Measurements from ENCODE around the gene TRIM6.

The TRIM6 gene

GRCh38 chr11:5605849-5606248 is 9.4 kb downstream of the TRIM6 start:
- H3K4me3 ChIP-seq (ENCODE audit: insufficient read length, low read depth) = no peak overlapping the region
- H3K9me3 ChIP-seq (ENCODE audit: insufficient read depth, low read length) = no peaks in the 10 kb centered on the region
- H3K4me1 ChIP-seq (ENCODE audit: insufficient read depth, insufficient read length) = peaks cover 8% of the 10 kb centered on the region
- H3K36me3 ChIP-seq (ENCODE audit: insufficient read depth, insufficient read length, low read length) = peaks cover 74% of the 10 kb centered on the region
- no peak for DNase-seq (ENCODE audit: low read depth, low spot score)
- TF ChIP-seq YY1 (IDR thresholded peaks at IDR 0.05; ENCODE audit: insufficient read depth, insufficient read length) (no peak), SUZ12 (IDR thresholded peaks at IDR 0.05; ENCODE audit: extremely low read depth, insufficient read depth, insufficient read length) (no peak), ZNF274 (IDR thresholded peaks at IDR 0.05; ENCODE audit: low read depth, low read length) (no peak)
- no peak overlapping the region for H3K9ac ChIP-seq (ENCODE audit: insufficient read length, low read depth)
- no peaks in the 10 kb centered on the region for H3K27me3 ChIP-seq (ENCODE audit: insufficient read depth, insufficient read length)

DNA sequence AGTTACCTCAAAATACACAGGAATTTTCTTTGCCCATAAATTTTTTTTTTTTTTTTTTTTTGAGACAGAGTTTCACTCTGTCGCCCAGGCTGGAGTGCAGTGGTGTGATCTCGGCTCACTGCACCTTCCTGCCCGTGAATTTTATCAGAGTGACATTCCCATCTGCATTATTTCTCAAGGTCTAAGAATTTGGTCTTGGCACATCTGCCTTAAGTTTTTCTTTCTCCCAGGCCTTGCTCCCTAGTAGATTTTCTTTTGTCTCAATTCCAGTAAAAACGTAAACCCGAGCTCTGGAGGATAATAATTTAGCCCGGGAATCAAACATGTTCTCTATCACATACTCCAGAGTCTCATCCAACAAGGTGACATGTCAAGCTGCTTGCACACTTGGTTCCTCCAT is 12.4 kb downstream of the TRIM6 start:
- no peak overlapping the region for H3K9ac ChIP-seq (ENCODE audit: insufficient read length, low read depth)
- no peaks in the 10 kb centered on the region for H3K4me1 ChIP-seq (ENCODE audit: insufficient read depth, insufficient read length)
- no peaks in the 10 kb centered on the region for H3K27me3 ChIP-seq (ENCODE audit: insufficient read depth, insufficient read length)
- no peak overlapping the region for H3K4me3 ChIP-seq (ENCODE audit: insufficient read length, low read depth)
- H3K36me3 ChIP-seq (ENCODE audit: insufficient read depth, insufficient read length, low read length) = peaks cover 88% of the 10 kb centered on the region
- DNase-seq (ENCODE audit: low read depth, low spot score) = no peak
- TF ChIP-seq YY1 (IDR thresholded peaks at IDR 0.05; ENCODE audit: insufficient read depth, insufficient read length) = no peak
- TF ChIP-seq ZNF274 (IDR thresholded peaks at IDR 0.05; ENCODE audit: low read depth, low read length) = no peak
- no peak for TF ChIP-seq SUZ12 (IDR thresholded peaks at IDR 0.05; ENCODE audit: extremely low read depth, insufficient read depth, insufficient read length)
- H3K9me3 ChIP-seq (ENCODE audit: insufficient read depth, low read length) = no peaks in the 10 kb centered on the region

DNA sequence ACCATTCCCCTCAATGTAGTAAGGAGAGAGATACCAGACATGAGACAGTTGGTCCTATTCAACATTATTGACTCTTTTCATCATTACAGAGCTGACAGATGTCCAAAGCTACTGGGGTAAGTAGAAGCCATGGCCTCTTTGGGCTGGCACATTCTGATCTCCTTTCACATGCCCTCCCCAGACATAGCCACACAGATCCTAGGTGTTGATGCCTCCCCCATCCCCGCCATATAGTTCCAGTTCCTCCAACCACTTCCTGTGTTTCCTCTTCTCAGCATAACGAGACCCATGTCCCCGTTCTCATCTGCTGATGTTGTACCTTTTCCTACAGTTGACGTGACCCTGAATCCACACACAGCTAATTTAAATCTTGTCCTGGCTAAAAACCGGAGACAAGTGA is 14.0 kb downstream of the TRIM6 start:
- TF ChIP-seq ZNF274 (IDR thresholded peaks at IDR 0.05; ENCODE audit: low read depth, low read length) (no peak), SUZ12 (IDR thresholded peaks at IDR 0.05; ENCODE audit: extremely low read depth, insufficient read depth, insufficient read length) (no peak), YY1 (IDR thresholded peaks at IDR 0.05; ENCODE audit: insufficient read depth, insufficient read length) (no peak)

DNA sequence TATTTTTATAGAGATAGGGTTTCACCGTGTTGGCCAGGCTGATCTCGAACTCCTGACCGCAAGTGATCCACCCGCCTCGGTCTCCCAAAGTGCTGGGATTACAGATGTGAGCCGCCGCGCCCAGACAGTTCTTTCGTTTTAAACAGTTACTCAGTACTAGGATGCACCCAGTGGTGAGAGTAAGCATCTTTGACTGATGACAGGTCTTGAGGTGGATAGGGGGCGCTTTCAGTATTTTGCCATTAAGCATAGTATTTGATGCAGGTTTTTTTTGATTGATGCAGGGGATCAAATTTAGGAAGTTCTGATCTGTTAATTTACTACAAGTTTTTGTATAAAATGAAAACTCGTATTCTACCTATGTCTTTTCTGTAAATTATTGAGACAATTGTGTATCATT is 15.2 kb downstream of the TRIM6 start:
- Histone ChIP-seq H3K36me3 (ENCODE audit: insufficient read depth, insufficient read length, low read length) (peaks cover 60% of the 10 kb centered on the region), H3K9me3 (ENCODE audit: insufficient read depth, low read length) (no peaks in the 10 kb centered on the region), H3K4me3 (ENCODE audit: insufficient read length, low read depth) (no peak overlapping the region), H3K9ac (ENCODE audit: insufficient read length, low read depth) (no peak overlapping the region), H3K27me3 (ENCODE audit: insufficient read depth, insufficient read length) (no peaks in the 10 kb centered on the region), H3K4me1 (ENCODE audit: insufficient read depth, insufficient read length) (no peaks in the 10 kb centered on the region)
- no peak for DNase-seq (ENCODE audit: low read depth, low spot score)
- TF ChIP-seq YY1 (IDR thresholded peaks at IDR 0.05; ENCODE audit: insufficient read depth, insufficient read length) (no peak), SUZ12 (IDR thresholded peaks at IDR 0.05; ENCODE audit: extremely low read depth, insufficient read depth, insufficient read length) (no peak), ZNF274 (IDR thresholded peaks at IDR 0.05; ENCODE audit: low read depth, low read length) (no peak)

More for the DNA sequence above, 14.0 kb downstream of the TRIM6 start:
- Histone ChIP-seq H3K9me3 (ENCODE audit: insufficient read depth, low read length) (no peaks in the 10 kb centered on the region), H3K36me3 (ENCODE audit: insufficient read depth, insufficient read length, low read length) (peaks cover 72% of the 10 kb centered on the region), H3K4me3 (ENCODE audit: insufficient read length, low read depth) (no peak overlapping the region), H3K27me3 (ENCODE audit: insufficient read depth, insufficient read length) (no peaks in the 10 kb centered on the region), H3K9ac (ENCODE audit: insufficient read length, low read depth) (no peak overlapping the region), H3K4me1 (ENCODE audit: insufficient read depth, insufficient read length) (no peaks in the 10 kb centered on the region)
- DNase-seq (ENCODE audit: low read depth, low spot score) = no peak

DNA sequence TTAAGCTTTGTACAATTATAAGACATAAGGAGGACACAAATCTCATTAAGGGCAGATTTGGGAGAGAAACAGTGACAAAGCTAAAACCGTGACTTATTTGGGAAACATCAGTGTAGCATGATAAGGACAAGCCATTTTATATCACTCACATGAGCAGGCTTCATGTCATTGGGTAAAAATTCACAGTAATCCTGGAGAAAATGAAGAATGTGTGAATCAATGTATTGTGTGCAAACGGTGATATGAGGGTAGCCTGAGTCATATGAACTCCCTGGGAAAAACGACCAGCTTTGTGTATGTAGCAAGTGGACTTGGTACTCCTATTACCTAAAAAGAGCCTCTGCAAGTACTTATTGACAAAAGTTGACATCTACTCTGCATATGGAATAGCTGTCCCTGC is 22.4 kb downstream of the TRIM6 start:
- no peaks in the 10 kb centered on the region for H3K9me3 ChIP-seq (ENCODE audit: insufficient read depth, low read length)
- H3K27me3 ChIP-seq (ENCODE audit: insufficient read depth, insufficient read length) = no peaks in the 10 kb centered on the region
- DNase-seq (ENCODE audit: low read depth, low spot score) = no peak
- H3K36me3 ChIP-seq (ENCODE audit: insufficient read depth, insufficient read length, low read length) = no peaks in the 10 kb centered on the region
- H3K4me3 ChIP-seq (ENCODE audit: insufficient read length, low read depth) = no peak overlapping the region
- TF ChIP-seq YY1 (IDR thresholded peaks at IDR 0.05; ENCODE audit: insufficient read depth, insufficient read length) = no peak
- no peak for TF ChIP-seq SUZ12 (IDR thresholded peaks at IDR 0.05; ENCODE audit: extremely low read depth, insufficient read depth, insufficient read length)
- TF ChIP-seq ZNF274 (IDR thresholded peaks at IDR 0.05; ENCODE audit: low read depth, low read length) = no peak
- H3K9ac ChIP-seq (ENCODE audit: insufficient read length, low read depth) = no peak overlapping the region
- no peaks in the 10 kb centered on the region for H3K4me1 ChIP-seq (ENCODE audit: insufficient read depth, insufficient read length)

GRCh38 chr11:5620651-5621521 is 24.4 kb downstream of the TRIM6 start:
- Histone ChIP-seq H3K4me1 (ENCODE audit: insufficient read depth, insufficient read length) (no peaks in the 10 kb centered on the region), H3K4me3 (ENCODE audit: insufficient read length, low read depth) (no peak overlapping the region), H3K9ac (ENCODE audit: insufficient read length, low read depth) (no peak overlapping the region)

DNA sequence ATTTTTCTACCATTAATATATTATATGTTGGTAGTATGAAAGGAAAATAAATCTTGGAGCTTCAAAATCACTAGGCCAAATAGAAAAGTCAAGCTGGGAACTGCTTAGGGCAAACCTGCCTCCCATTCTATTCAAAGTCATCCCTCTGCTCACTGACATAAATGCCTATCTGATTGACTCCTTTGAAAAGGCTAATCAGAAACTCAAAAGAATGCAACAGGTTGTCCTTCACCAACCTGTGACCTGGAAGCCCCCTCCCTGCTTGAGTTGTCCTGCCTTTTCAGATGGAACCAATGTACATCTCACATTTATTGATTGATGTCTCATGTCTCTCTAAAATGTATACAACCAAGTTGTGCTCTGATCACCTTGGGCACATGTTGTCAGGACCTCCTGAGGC is 25.1 kb downstream of the TRIM6 start:
- no peaks in the 10 kb centered on the region for H3K9me3 ChIP-seq (ENCODE audit: insufficient read depth, low read length)
- TF ChIP-seq YY1 (IDR thresholded peaks at IDR 0.05; ENCODE audit: insufficient read depth, insufficient read length) = no peak
- no peak for TF ChIP-seq SUZ12 (IDR thresholded peaks at IDR 0.05; ENCODE audit: extremely low read depth, insufficient read depth, insufficient read length)
- no peak for TF ChIP-seq ZNF274 (IDR thresholded peaks at IDR 0.05; ENCODE audit: low read depth, low read length)
- H3K36me3 ChIP-seq (ENCODE audit: insufficient read depth, insufficient read length, low read length) = no peaks in the 10 kb centered on the region
- H3K9ac ChIP-seq (ENCODE audit: insufficient read length, low read depth) = no peak overlapping the region
- no peaks in the 10 kb centered on the region for H3K4me1 ChIP-seq (ENCODE audit: insufficient read depth, insufficient read length)
- DNase-seq (ENCODE audit: low read depth, low spot score) = no peak
- no peaks in the 10 kb centered on the region for H3K27me3 ChIP-seq (ENCODE audit: insufficient read depth, insufficient read length)
- no peak overlapping the region for H3K4me3 ChIP-seq (ENCODE audit: insufficient read length, low read depth)

More at GRCh38 chr11:5620651-5621521, 24.4 kb downstream of the TRIM6 start:
- no peak for TF ChIP-seq ZNF274 (IDR thresholded peaks at IDR 0.05; ENCODE audit: low read depth, low read length)
- TF ChIP-seq YY1 (IDR thresholded peaks at IDR 0.05; ENCODE audit: insufficient read depth, insufficient read length) = no peak
- Histone ChIP-seq H3K36me3 (ENCODE audit: insufficient read depth, insufficient read length, low read length) (no peaks in the 10 kb centered on the region), H3K27me3 (ENCODE audit: insufficient read depth, insufficient read length) (no peaks in the 10 kb centered on the region), H3K9me3 (ENCODE audit: insufficient read depth, low read length) (no peaks in the 10 kb centered on the region)
- DNase-seq (ENCODE audit: low read depth, low spot score) = no peak
